Measurements from ENCODE around the gene ST7L.

DNA sequence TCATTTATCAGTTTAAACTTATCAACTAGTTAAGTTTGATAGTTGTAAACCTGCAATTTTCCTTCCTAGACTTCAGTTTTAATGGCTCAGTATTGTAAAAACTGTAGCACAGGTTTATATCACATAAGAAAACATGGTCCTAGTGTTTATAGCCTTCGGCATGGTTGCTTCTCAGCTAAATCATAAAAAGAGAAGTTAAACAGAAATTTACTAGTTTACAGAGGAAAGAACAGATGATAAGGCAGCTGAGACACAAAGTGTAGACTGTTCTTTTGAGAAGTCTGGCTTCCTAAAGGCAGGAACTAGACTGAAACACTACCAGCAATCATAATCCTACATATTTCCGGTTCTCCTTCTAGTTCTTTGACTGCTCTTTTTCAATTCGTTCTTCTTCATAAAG lies 70.4 kb downstream of the ST7L start:
- TF ChIP-seq POLR2AphosphoS5 (IDR thresholded peaks at IDR 0.05; ENCODE audit: control insufficient read depth, insufficient read depth, low read depth, low read length) (no peak), HDAC6 (IDR thresholded peaks at IDR 0.05; ENCODE audit: low read depth, low read length) (no peak), POLR2A (conservative IDR thresholded peaks at IDR 0.05) (no peak), SMC3 (conservative IDR thresholded peaks at IDR 0.05; ENCODE audit: insufficient read depth, low read depth, low read length) (no peak), JUND (IDR thresholded peaks at IDR 0.05; ENCODE audit: borderline replicate concordance, low read depth, low read length) (no peak), JUND (tag; IDR thresholded peaks at IDR 0.05; ENCODE audit: borderline replicate concordance, low read depth, low read length) (no peak), ZNF146 (CRISPR knock-in tag; IDR thresholded peaks at IDR 0.05; ENCODE audit: unreplicated experiment) (no peak)

All from K562 (cell line).